Measurements from ENCODE around the gene FHL2.

GRCh38 chr2:105445498-105445897 is 46.6 kb upstream of the FHL2 start:
- TF ChIP-seq, protein P1, sequence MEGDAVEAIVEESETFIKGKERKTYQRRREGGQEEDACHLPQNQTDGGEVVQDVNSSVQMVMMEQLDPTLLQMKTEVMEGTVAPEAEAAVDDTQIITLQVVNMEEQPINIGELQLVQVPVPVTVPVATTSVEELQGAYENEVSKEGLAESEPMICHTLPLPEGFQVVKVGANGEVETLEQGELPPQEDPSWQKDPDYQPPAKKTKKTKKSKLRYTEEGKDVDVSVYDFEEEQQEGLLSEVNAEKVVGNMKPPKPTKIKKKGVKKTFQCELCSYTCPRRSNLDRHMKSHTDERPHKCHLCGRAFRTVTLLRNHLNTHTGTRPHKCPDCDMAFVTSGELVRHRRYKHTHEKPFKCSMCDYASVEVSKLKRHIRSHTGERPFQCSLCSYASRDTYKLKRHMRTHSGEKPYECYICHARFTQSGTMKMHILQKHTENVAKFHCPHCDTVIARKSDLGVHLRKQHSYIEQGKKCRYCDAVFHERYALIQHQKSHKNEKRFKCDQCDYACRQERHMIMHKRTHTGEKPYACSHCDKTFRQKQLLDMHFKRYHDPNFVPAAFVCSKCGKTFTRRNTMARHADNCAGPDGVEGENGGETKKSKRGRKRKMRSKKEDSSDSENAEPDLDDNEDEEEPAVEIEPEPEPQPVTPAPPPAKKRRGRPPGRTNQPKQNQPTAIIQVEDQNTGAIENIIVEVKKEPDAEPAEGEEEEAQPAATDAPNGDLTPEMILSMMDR (IDR thresholded peaks at IDR 0.05): no peak
- TF ChIP-seq EZH2 (IDR thresholded peaks at IDR 0.05; ENCODE audit: borderline replicate concordance, insufficient read depth, low read depth, low read length, poor library complexity, severe bottlenecking): no peak

Data from B cell (primary cell).